Measurements from ENCODE around the gene SELL. TPM values are rescaled to one million over a fixed set of nuclear protein-coding genes. Genes with fewer than 3 reads are reported as not detected.
"Not testable (repeated sequence)": the region's sequence is repeated elsewhere in the genome, so short reads cannot be mapped to it uniquely, and the experiment has no call there.

SELL gene
- polyA plus RNA-seq, 1 donor (not counting 4 experiments of a cell fraction or from before 2014, with no cell fraction given): 0.08 TPM

GRCh38 chr1:169667699-169668596, 43.5 kb downstream of the SELL start:
- H3K4me1 ChIP-seq (ENCODE audit: control insufficient read depth, extremely low read depth, insufficient read depth, low read length); H3K9me3 ChIP-seq (ENCODE audit: control insufficient read depth, low read depth, low read length); H3K79me2 ChIP-seq (ENCODE audit: control insufficient read depth, insufficient read depth, low read length); dilution Hi-C loops (cut with MboI; ENCODE audit: extremely low pct_ligation_motif_present, low sequenced_read_pairs); H3K27me3 ChIP-seq (ENCODE audit: control insufficient read depth, extremely low read depth, insufficient read depth, low read length); H3K9me1 ChIP-seq (ENCODE audit: control insufficient read depth, extremely low read depth, insufficient read depth, low read length); FAIRE-seq; H3K4me3 ChIP-seq (ENCODE audit: control insufficient read depth in 2 of 3, extremely low read depth in 1 of 3, insufficient read depth in 2 of 3, low read depth in 1 of 3, low read length in 3 of 3); H2AFZ ChIP-seq (ENCODE audit: control insufficient read depth, low read length); H3K4me2 ChIP-seq (ENCODE audit: control insufficient read depth, extremely low read depth, insufficient read depth, low read depth, low read length); H3K27ac ChIP-seq (ENCODE audit: control insufficient read depth, insufficient read depth, low read length); H4K20me1 ChIP-seq (ENCODE audit: control insufficient read depth, extremely low read depth, insufficient read depth, low read length); H3K9ac ChIP-seq (ENCODE audit: control insufficient read depth, extremely low read depth, insufficient read depth, low read length); DNase-seq (ENCODE audit: low read depth, low spot score); H3K36me3 ChIP-seq (ENCODE audit: control insufficient read depth in 2 of 2, extremely low read depth in 1 of 2, insufficient read depth in 2 of 2, low read length in 2 of 2): not testable (repeated sequence)

DNA sequence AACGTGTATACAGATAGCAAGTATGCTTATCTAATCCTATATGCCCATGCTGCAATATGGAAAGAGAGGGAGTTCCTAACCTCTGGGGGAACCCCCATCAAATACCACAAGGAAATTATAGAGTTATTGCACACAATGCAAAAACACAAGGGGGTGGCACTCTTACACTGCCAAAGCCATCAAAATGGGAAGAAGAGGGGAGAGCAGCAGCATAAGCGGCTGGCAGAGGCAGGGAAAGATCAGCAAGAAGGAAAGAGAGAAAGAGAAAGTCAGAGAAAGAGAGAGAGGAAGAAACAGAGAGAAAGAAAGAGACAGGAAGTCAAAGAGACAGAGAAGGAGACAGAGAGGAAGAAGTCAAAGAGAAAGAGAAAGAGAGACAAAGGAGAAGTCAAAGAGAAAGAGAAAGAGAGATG, 44.2 kb downstream of the SELL start:
- H3K27ac ChIP-seq (ENCODE audit: control insufficient read depth, insufficient read depth, low read length); H3K9me1 ChIP-seq (ENCODE audit: control insufficient read depth, extremely low read depth, insufficient read depth, low read length); DNase-seq (ENCODE audit: low read depth, low spot score); FAIRE-seq; H3K27me3 ChIP-seq (ENCODE audit: control insufficient read depth, extremely low read depth, insufficient read depth, low read length); H3K9me3 ChIP-seq (ENCODE audit: control insufficient read depth, low read depth, low read length); H3K79me2 ChIP-seq (ENCODE audit: control insufficient read depth, insufficient read depth, low read length); H3K9ac ChIP-seq (ENCODE audit: control insufficient read depth, extremely low read depth, insufficient read depth, low read length); H3K4me1 ChIP-seq (ENCODE audit: control insufficient read depth, extremely low read depth, insufficient read depth, low read length); H2AFZ ChIP-seq (ENCODE audit: control insufficient read depth, low read length); H4K20me1 ChIP-seq (ENCODE audit: control insufficient read depth, extremely low read depth, insufficient read depth, low read length); H3K4me3 ChIP-seq (ENCODE audit: control insufficient read depth in 2 of 3, extremely low read depth in 1 of 3, insufficient read depth in 2 of 3, low read depth in 1 of 3, low read length in 3 of 3); H3K4me2 ChIP-seq (ENCODE audit: control insufficient read depth, extremely low read depth, insufficient read depth, low read depth, low read length); dilution Hi-C loops (cut with MboI; ENCODE audit: extremely low pct_ligation_motif_present, low sequenced_read_pairs); H3K36me3 ChIP-seq (ENCODE audit: control insufficient read depth in 2 of 2, extremely low read depth in 1 of 2, insufficient read depth in 2 of 2, low read length in 2 of 2): not testable (repeated sequence)

- DNase-seq (ENCODE audit: low read depth, low spot score); H3K9me1 ChIP-seq (ENCODE audit: control insufficient read depth, extremely low read depth, insufficient read depth, low read length); H3K27ac ChIP-seq (ENCODE audit: control insufficient read depth, insufficient read depth, low read length); H3K79me2 ChIP-seq (ENCODE audit: control insufficient read depth, insufficient read depth, low read length); H3K9me3 ChIP-seq (ENCODE audit: control insufficient read depth, low read depth, low read length); H4K20me1 ChIP-seq (ENCODE audit: control insufficient read depth, extremely low read depth, insufficient read depth, low read length); H3K4me3 ChIP-seq (ENCODE audit: control insufficient read depth in 2 of 3, extremely low read depth in 1 of 3, insufficient read depth in 2 of 3, low read depth in 1 of 3, low read length in 3 of 3); H3K27me3 ChIP-seq (ENCODE audit: control insufficient read depth, extremely low read depth, insufficient read depth, low read length); H3K9ac ChIP-seq (ENCODE audit: control insufficient read depth, extremely low read depth, insufficient read depth, low read length); H3K4me2 ChIP-seq (ENCODE audit: control insufficient read depth, extremely low read depth, insufficient read depth, low read depth, low read length); dilution Hi-C loops (cut with MboI; ENCODE audit: extremely low pct_ligation_motif_present, low sequenced_read_pairs); H3K36me3 ChIP-seq (ENCODE audit: control insufficient read depth in 2 of 2, extremely low read depth in 1 of 2, insufficient read depth in 2 of 2, low read length in 2 of 2); H3K4me1 ChIP-seq (ENCODE audit: control insufficient read depth, extremely low read depth, insufficient read depth, low read length); FAIRE-seq; H2AFZ ChIP-seq (ENCODE audit: control insufficient read depth, low read length): not testable (repeated sequence)
These were observed 48.7 kb downstream of the SELL start for GRCh38 chr1:169662680-169663079.

GRCh38 chr1:169661066-169661465, 50.4 kb downstream of the SELL start:
- H3K79me2 ChIP-seq (ENCODE audit: control insufficient read depth, insufficient read depth, low read length); DNase-seq (ENCODE audit: low read depth, low spot score); H3K4me3 ChIP-seq (ENCODE audit: control insufficient read depth in 2 of 3, extremely low read depth in 1 of 3, insufficient read depth in 2 of 3, low read depth in 1 of 3, low read length in 3 of 3); H2AFZ ChIP-seq (ENCODE audit: control insufficient read depth, low read length); H3K9me3 ChIP-seq (ENCODE audit: control insufficient read depth, low read depth, low read length); H3K4me1 ChIP-seq (ENCODE audit: control insufficient read depth, extremely low read depth, insufficient read depth, low read length); H3K9me1 ChIP-seq (ENCODE audit: control insufficient read depth, extremely low read depth, insufficient read depth, low read length); H3K4me2 ChIP-seq (ENCODE audit: control insufficient read depth, extremely low read depth, insufficient read depth, low read depth, low read length); H3K27me3 ChIP-seq (ENCODE audit: control insufficient read depth, extremely low read depth, insufficient read depth, low read length); H4K20me1 ChIP-seq (ENCODE audit: control insufficient read depth, extremely low read depth, insufficient read depth, low read length); H3K27ac ChIP-seq (ENCODE audit: control insufficient read depth, insufficient read depth, low read length); H3K9ac ChIP-seq (ENCODE audit: control insufficient read depth, extremely low read depth, insufficient read depth, low read length); H3K36me3 ChIP-seq (ENCODE audit: control insufficient read depth in 2 of 2, extremely low read depth in 1 of 2, insufficient read depth in 2 of 2, low read length in 2 of 2); FAIRE-seq; dilution Hi-C loops (cut with MboI; ENCODE audit: extremely low pct_ligation_motif_present, low sequenced_read_pairs): not testable (repeated sequence)

DNA sequence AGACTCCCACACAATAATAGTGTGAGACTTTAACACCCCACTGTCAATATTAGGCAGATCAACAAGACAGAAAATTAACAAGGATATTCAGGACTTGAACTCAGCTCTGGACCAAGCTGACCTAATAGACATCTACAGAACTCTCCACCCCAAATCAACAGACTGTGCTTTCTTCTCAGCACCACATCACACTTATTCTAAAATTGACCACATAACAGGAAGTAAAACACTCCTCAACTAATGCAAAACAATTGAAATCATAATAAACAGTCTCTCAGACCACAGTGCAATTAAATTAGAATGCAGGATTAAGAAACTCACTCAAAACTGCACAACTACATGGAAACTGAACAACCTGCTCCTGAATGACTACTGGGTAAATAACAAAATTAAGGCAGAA, 52.6 kb downstream of the SELL start:
- DNase-seq (ENCODE audit: low read depth, low spot score); H3K79me2 ChIP-seq (ENCODE audit: control insufficient read depth, insufficient read depth, low read length); H3K4me1 ChIP-seq (ENCODE audit: control insufficient read depth, extremely low read depth, insufficient read depth, low read length); H3K4me2 ChIP-seq (ENCODE audit: control insufficient read depth, extremely low read depth, insufficient read depth, low read depth, low read length); dilution Hi-C loops (cut with MboI; ENCODE audit: extremely low pct_ligation_motif_present, low sequenced_read_pairs); H3K9ac ChIP-seq (ENCODE audit: control insufficient read depth, extremely low read depth, insufficient read depth, low read length); H3K27ac ChIP-seq (ENCODE audit: control insufficient read depth, insufficient read depth, low read length); H3K9me1 ChIP-seq (ENCODE audit: control insufficient read depth, extremely low read depth, insufficient read depth, low read length); H3K27me3 ChIP-seq (ENCODE audit: control insufficient read depth, extremely low read depth, insufficient read depth, low read length); H3K4me3 ChIP-seq (ENCODE audit: control insufficient read depth in 2 of 3, extremely low read depth in 1 of 3, insufficient read depth in 2 of 3, low read depth in 1 of 3, low read length in 3 of 3); H3K36me3 ChIP-seq (ENCODE audit: control insufficient read depth in 2 of 2, extremely low read depth in 1 of 2, insufficient read depth in 2 of 2, low read length in 2 of 2); H2AFZ ChIP-seq (ENCODE audit: control insufficient read depth, low read length); FAIRE-seq; H3K9me3 ChIP-seq (ENCODE audit: control insufficient read depth, low read depth, low read length); H4K20me1 ChIP-seq (ENCODE audit: control insufficient read depth, extremely low read depth, insufficient read depth, low read length): not testable (repeated sequence)

All from keratinocyte (primary cell).